Kidney (tissue), 14 donors: ENCODE data around the gene CDH13. TPM values are rescaled to one million over a fixed set of nuclear protein-coding genes. Genes with fewer than 3 reads are reported as not detected.

ENCODE experiments used
- DNase-seq, 5 donors: peaks; one replicate each; pipeline ENCODE4 v3.0.0-alpha.2; 2013 to 2020
- FAIRE-seq: peaks from 2 replicates; lab custom pipeline; 2012; peaks lifted over from hg19 to GRCh38; lab: Jason Lieb, UNC
- H3K27ac ChIP-seq, 2 donors: one replicate each; pipeline ENCODE4 v1.7.0; 2013; ENCODE audit warnings: low read depth in 2 of 2, low read length in 2 of 2, inconsistent platforms in 1 of 2
- H3K27me3 ChIP-seq: one replicate; pipeline ENCODE4 v1.7.1; 2013; ENCODE audit warnings: low read length, inconsistent platforms; ENCODE audit not compliant: control insufficient read depth, insufficient read depth
- H3K36me3 ChIP-seq, 3 donors: one replicate each; pipeline versions ENCODE4 v1.7.0 to v1.7.1; 2013; ENCODE audit warnings: low read length in 3 of 3, control low read depth in 1 of 3, inconsistent platforms in 1 of 3; ENCODE audit not compliant: insufficient read depth in 3 of 3, control insufficient read depth in 2 of 3
- H3K4me1 ChIP-seq, 3 donors: one replicate each; pipeline versions ENCODE4 v1.7.0 to v1.7.1; 2013; ENCODE audit warnings: low read length in 3 of 3, inconsistent platforms in 1 of 3, low read depth in 1 of 3; ENCODE audit not compliant: control insufficient read depth in 2 of 3, insufficient read depth in 2 of 3
- H3K4me3 ChIP-seq, 3 donors: one replicate each; pipeline versions ENCODE4 v1.7.0 to v1.8.1; 2013; ENCODE audit warnings: low read length in 3 of 3, control low read depth in 1 of 3, inconsistent platforms in 1 of 3
- H3K9ac ChIP-seq, 3 donors: one replicate each; pipeline versions ENCODE4 v1.7.0 to v1.7.1; 2013; ENCODE audit warnings: low read length in 3 of 3, control low read depth in 1 of 3, inconsistent platforms in 1 of 3
- H3K9me3 ChIP-seq, 3 donors: one replicate each; pipeline versions ENCODE4 v1.7.0 to v1.7.1; 2013; ENCODE audit warnings: low read length in 3 of 3, control low read depth in 1 of 3, inconsistent platforms in 1 of 3; ENCODE audit not compliant: control insufficient read depth in 2 of 3, insufficient read depth in 1 of 3
- CTCF ChIP-seq: IDR thresholded peaks from 3 replicates; pipeline ENCODE4 v1.5.1; 2012; ENCODE audit warnings: mild to moderate bottlenecking, moderate library complexity, borderline replicate concordance; ENCODE audit not compliant: insufficient read depth; ENCODE audit errors: extremely low read depth
- intact Hi-C: fragments of 100-400 bp; cut with DNase I; formaldehyde crosslinking; loops from one replicate; pipeline ENCODE4 v1.11.1; 2022
- polyA plus RNA-seq: library from polyadenylated mRNA; stranded (reverse); fragments of 350-450 nt; fragmentation: Illumina TruSeq; extraction: RNeasy Lipid Tissue Mini Kit (QIAGEN cat#74804); gene quantifications from one replicate; pipeline ENCODE4 v1.2.3, GENCODE V29; 2014; ENCODE audit warnings: low read depth, low replicate concordance; ENCODE audit not compliant: insufficient read depth
- total RNA-seq: library from RNA; stranded (reverse); fragmentation: NEBNext Ultra II Directional; extraction: Animal tissue kit (Norgen Biotek cat#: 25700); gene quantifications from one replicate; pipeline ENCODE4 v1.2.1, GENCODE V29; 2021
- donor health status: control.
- donor health status: control.
- donor health status: control.
- donor health status: control.
- donor health status: control.
- donor health status: DM: yes; HTN: yes; CAD: no.
- donor health status: Normal renal cell carcinoma (clear cell type).

CDH13 gene
- total and polyA plus RNA-seq, 2 donors from 2014 or later = 4.8 to 13.8 TPM

- no peaks in the 10 kb centered on the region for H3K36me3 ChIP-seq
- no peak overlapping the region for H3K27ac ChIP-seq
- intact Hi-C loops = no loop called here
Observed at GRCh38 chr16:82616356-82616755, 10.4 kb upstream of the CDH13 start.

GRCh38 chr16:82621781-82622180, 5.0 kb upstream of the CDH13 start:
- no peaks in the 10 kb centered on the region for H3K9me3 ChIP-seq
- DNase-seq (no peak), FAIRE-seq (no peak)
- intact Hi-C loops = no loop called here
- peaks cover 0 to 1% (median 0%) of the 10 kb centered on the region in 3 donors for H3K4me1 ChIP-seq
- no peaks in the 10 kb centered on the region for H3K36me3 ChIP-seq
- no peak for TF ChIP-seq CTCF
- H3K4me3 ChIP-seq = no peak overlapping the region
- no peak overlapping the region for H3K9ac ChIP-seq
- no peak overlapping the region for H3K27ac ChIP-seq
- peaks cover 9% of the 10 kb centered on the region for H3K27me3 ChIP-seq

More at GRCh38 chr16:82616356-82616755, 10.4 kb upstream of the CDH13 start:
- FAIRE-seq (no peak), DNase-seq (no peak)
- no peaks in the 10 kb centered on the region for H3K27me3 ChIP-seq
- H3K9ac ChIP-seq = no peak overlapping the region
- no peaks in the 10 kb centered on the region for H3K9me3 ChIP-seq
- H3K4me1 ChIP-seq = no peaks in the 10 kb centered on the region
- H3K4me3 ChIP-seq = no peak overlapping the region
- no peak for TF ChIP-seq CTCF

- DNase-seq = no peak
- Histone ChIP-seq H3K36me3 (no peaks in the 10 kb centered on the region), H3K27me3 (peaks cover 10% of the 10 kb centered on the region), H3K4me1 (peaks cover 0 to 4% (median 0%) of the 10 kb centered on the region in 3 donors), H3K9me3 (no peaks in the 10 kb centered on the region), H3K9ac (no peak overlapping the region), H3K27ac (no peak overlapping the region), H3K4me3 (no peak overlapping the region)
- FAIRE-seq = no peak
- no peak for TF ChIP-seq CTCF
- intact Hi-C loops = no loop called here
Observed at GRCh38 chr16:82623241-82623640, 3.5 kb upstream of the CDH13 start.
